Measurements from ENCODE around the gene PTOV1.

DNA sequence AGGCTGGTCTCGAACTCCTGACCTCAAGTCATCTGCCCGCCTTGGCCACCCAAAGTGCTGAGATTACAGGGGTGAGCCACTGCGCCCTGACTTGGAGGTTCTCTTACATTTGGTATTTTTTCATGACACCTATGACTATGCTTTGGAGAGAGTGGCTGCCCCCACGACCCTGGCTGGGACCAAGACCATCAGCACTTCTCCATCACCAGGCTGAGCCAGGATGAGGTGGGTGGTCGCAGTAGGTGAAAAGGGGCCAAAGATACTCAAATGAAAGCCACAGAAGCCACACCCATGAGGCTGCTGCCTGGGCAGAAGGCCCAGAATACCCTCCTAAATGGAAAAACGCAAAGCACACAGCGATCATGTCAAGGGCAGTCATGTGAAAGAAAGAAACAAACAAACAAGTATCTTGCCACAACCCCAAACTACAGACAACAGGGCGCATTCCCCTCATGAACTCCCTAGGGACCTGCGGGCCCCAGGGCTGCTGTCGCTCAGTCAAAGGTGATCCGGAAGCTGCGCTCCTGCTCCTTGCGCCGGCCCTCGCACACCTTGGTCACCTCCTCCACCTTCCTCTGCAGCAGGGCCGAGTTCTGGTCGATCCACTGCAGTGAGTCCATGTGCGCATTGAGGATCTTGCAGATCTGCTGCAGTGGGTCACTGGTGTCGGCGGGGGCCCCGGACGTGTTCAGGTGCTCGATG is 56.9 kb downstream of the PTOV1 start:
- TF ChIP-seq, protein P1, sequence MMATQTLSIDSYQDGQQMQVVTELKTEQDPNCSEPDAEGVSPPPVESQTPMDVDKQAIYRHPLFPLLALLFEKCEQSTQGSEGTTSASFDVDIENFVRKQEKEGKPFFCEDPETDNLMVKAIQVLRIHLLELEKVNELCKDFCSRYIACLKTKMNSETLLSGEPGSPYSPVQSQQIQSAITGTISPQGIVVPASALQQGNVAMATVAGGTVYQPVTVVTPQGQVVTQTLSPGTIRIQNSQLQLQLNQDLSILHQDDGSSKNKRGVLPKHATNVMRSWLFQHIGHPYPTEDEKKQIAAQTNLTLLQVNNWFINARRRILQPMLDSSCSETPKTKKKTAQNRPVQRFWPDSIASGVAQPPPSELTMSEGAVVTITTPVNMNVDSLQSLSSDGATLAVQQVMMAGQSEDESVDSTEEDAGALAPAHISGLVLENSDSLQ (IDR thresholded peaks at IDR 0.05): no peak
- TF ChIP-seq BHLHE40 (IDR thresholded peaks at IDR 0.05; ENCODE audit: borderline replicate concordance) (no peak), ZNF384 (IDR thresholded peaks at IDR 0.05) (no peak), SP1 (IDR thresholded peaks at IDR 0.05) (no peak), FOXM1 (IDR thresholded peaks at IDR 0.05; ENCODE audit: borderline replicate concordance) (no peak)

Data from HEK293T (cell line).